NB4 (cell line): ENCODE measurements around the gene LIMK2.

ENCODE experiments used
- POLR2A ChIP-seq: IDR thresholded peaks from 2 replicates; pipeline ENCODE4 v1.6.1; 2011; ENCODE audit warnings: mild to moderate bottlenecking; ENCODE audit not compliant: insufficient read length; ENCODE audit errors: extremely low read depth
- TF ChIP-seq, protein P1 (sequence below): IDR thresholded peaks from one replicate; pipeline ENCODE4 v1.5.1; 2012; ENCODE audit warnings: low read depth, low read length
- TF ChIP-seq, protein P2 (sequence below): IDR thresholded peaks from 2 replicates; pipeline ENCODE4 v1.6.1; 2011; ENCODE audit warnings: low read depth, low read length

DNA sequence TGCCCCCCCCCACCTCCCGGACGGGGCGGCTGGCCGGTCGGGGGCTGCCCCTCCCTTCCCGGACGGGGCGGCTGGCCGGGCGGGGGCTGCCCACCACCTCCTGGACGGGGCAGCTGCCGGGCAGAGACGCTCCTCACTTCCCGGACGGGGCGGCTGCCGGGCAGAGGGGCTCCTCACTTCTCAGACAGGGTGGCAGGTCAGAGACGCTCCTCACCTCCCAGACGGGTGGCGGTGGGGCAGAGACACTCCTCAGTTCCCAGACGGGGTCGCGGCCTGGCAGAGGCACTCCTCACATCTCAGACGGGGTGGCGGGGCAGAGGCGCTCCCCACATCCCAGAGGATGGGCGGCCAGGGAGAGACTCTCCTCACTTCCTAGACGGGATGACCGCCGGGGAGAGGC, 28.1 kb upstream of the LIMK2 start:
- TF ChIP-seq, protein P1, sequence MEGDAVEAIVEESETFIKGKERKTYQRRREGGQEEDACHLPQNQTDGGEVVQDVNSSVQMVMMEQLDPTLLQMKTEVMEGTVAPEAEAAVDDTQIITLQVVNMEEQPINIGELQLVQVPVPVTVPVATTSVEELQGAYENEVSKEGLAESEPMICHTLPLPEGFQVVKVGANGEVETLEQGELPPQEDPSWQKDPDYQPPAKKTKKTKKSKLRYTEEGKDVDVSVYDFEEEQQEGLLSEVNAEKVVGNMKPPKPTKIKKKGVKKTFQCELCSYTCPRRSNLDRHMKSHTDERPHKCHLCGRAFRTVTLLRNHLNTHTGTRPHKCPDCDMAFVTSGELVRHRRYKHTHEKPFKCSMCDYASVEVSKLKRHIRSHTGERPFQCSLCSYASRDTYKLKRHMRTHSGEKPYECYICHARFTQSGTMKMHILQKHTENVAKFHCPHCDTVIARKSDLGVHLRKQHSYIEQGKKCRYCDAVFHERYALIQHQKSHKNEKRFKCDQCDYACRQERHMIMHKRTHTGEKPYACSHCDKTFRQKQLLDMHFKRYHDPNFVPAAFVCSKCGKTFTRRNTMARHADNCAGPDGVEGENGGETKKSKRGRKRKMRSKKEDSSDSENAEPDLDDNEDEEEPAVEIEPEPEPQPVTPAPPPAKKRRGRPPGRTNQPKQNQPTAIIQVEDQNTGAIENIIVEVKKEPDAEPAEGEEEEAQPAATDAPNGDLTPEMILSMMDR, result no peak
- TF ChIP-seq, protein P2, sequence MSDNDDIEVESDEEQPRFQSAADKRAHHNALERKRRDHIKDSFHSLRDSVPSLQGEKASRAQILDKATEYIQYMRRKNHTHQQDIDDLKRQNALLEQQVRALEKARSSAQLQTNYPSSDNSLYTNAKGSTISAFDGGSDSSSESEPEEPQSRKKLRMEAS, result no peak
- TF ChIP-seq POLR2A, result no peak
